Smooth muscle cell (in vitro differentiated cells): ENCODE results near the gene LIM2. TPM values are rescaled to one million over a fixed set of nuclear protein-coding genes. Genes with fewer than 3 reads are reported as not detected.
A peak's percentile ranks its signal among the peaks of the same experiment; 100 is the strongest.
"Not testable (repeated sequence)": the region's sequence is repeated elsewhere in the genome, so short reads cannot be mapped to it uniquely, and the experiment has no call there.

Experiments
- DNase-seq: peaks from one replicate; lab custom pipeline; 2025; ENCODE audit not compliant: unreplicated experiment; lab: John Stamatoyannopoulos, UW
- H2AFZ ChIP-seq: fragments of 200-600 bp; sonication (generic); 2 replicates; pipeline ENCODE4 v1.6.0; 2016; ENCODE audit warnings: antibody characterized with exemption, low read depth, mild to moderate bottlenecking
- H3F3A ChIP-seq: fragments of 200-600 bp; sonication (generic); 2 replicates; pipeline ENCODE4 v1.6.0; 2017; ENCODE audit warnings: antibody characterized with exemption, low read depth
- H3K27ac ChIP-seq: fragments of 200-600 bp; sonication (generic); 2 replicates; pipeline ENCODE4 v1.5.1; 2016; ENCODE audit warnings: low read depth, mild to moderate bottlenecking
- H3K27me3 ChIP-seq: fragments of 200-600 bp; sonication (generic); 2 replicates; pipeline ENCODE4 v1.6.1; 2016; ENCODE audit warnings: low read depth, mild to moderate bottlenecking
- H3K36me3 ChIP-seq: fragments of 200-600 bp; sonication (generic); 2 replicates; pipeline ENCODE4 v1.5.1; 2016; ENCODE audit warnings: low read depth
- H3K4me1 ChIP-seq: fragments of 200-600 bp; sonication (generic); 2 replicates; pipeline ENCODE4 v1.5.1; 2016; ENCODE audit warnings: low read depth
- H3K4me2 ChIP-seq: fragments of 200-600 bp; sonication (generic); 2 replicates; pipeline ENCODE4 v1.6.0; 2016; ENCODE audit warnings: mild to moderate bottlenecking
- H3K4me3 ChIP-seq: fragments of 200-600 bp; sonication (generic); 2 replicates; pipeline ENCODE4 v1.5.1; 2016; ENCODE audit warnings: mild to moderate bottlenecking
- H3K79me2 ChIP-seq: fragments of 200-600 bp; sonication (generic); 2 replicates; pipeline ENCODE4 v1.6.0; 2016; ENCODE audit warnings: low read depth, mild to moderate bottlenecking
- H3K9ac ChIP-seq: fragments of 200-600 bp; sonication (generic); 2 replicates; pipeline ENCODE4 v1.6.0; 2016; ENCODE audit warnings: low read depth
- H3K9me3 ChIP-seq: fragments of 200-600 bp; sonication (generic); replicated peaks from 2 replicates; pipeline ENCODE4 v1.5.1; 2016; ENCODE audit warnings: low read depth
- H4K20me1 ChIP-seq: fragments of 200-600 bp; sonication (generic); 2 replicates; pipeline ENCODE4 v1.6.0; 2016; ENCODE audit warnings: low read depth
- CTCF ChIP-seq: fragments of 200-600 bp; sonication (generic); IDR thresholded peaks from 2 replicates; pipeline ENCODE4 v1.5.1; 2017; ENCODE audit warnings: borderline replicate concordance, mild to moderate bottlenecking, antibody characterized with exemption; ENCODE audit not compliant: insufficient read depth, poor library complexity, severe bottlenecking
- WGBS: methylation state at CpG from one replicate; pipeline ENCODE4 v1.1.7; 2016; ENCODE audit warnings: low lambda C conversion rate; 5-methylcytosine and 5-hydroxymethylcytosine counted together
- polyA plus RNA-seq: library from polyadenylated mRNA; unstranded; fragments of >200 nt; fragmentation: Nextera tagmentation; extraction: Ambion mirVana; gene quantifications from 2 replicates; pipeline ENCODE4 v1.2.1, GENCODE V29; 2016
- total RNA-seq: library from RNA; depleted of rRNA; stranded (reverse); fragments of >200 nt; gene quantifications from 2 replicates; pipeline ENCODE4 v1.2.3, GENCODE V29; 2014

LIM2 gene
- total and polyA plus RNA-seq, 2 experiments from 2014 or later = not detected

- no peak for DNase-seq
- H3K9me3 ChIP-seq = no peaks in the 10 kb centered on the region
Measured at GRCh38 chr19:51407511-51408131, 19.8 kb upstream of the LIM2 start.

GRCh38 chr19:51402117-51402516, 14.3 kb upstream of the LIM2 start:
- WGBS = 95% methylated on average over 9 of the region's 9 CpGs
- no peaks in the 10 kb centered on the region for H3K79me2 ChIP-seq
- no peaks in the 10 kb centered on the region for H4K20me1 ChIP-seq
- no peak overlapping the region for H3K27ac ChIP-seq
- TF ChIP-seq CTCF = no peak
- H3F3A ChIP-seq = no peaks in the 10 kb centered on the region
- no peaks in the 10 kb centered on the region for H3K36me3 ChIP-seq
- H3K4me2 ChIP-seq = no peak overlapping the region
- no peaks in the 10 kb centered on the region for H3K27me3 ChIP-seq
- H3K9ac ChIP-seq = no peak overlapping the region
- no peak overlapping the region for H3K4me3 ChIP-seq
- DNase-seq = no peak
- H2AFZ ChIP-seq = no peak overlapping the region
- no peaks in the 10 kb centered on the region for H3K9me3 ChIP-seq
- H3K4me1 ChIP-seq = no peaks in the 10 kb centered on the region

More at GRCh38 chr19:51407511-51408131, 19.8 kb upstream of the LIM2 start:
- Histone ChIP-seq H4K20me1 (no peaks in the 10 kb centered on the region), H3K4me3 (no peak overlapping the region), H2AFZ (no peak overlapping the region), H3K79me2 (no peaks in the 10 kb centered on the region), H3K9ac (no peak overlapping the region), H3K4me1 (no peaks in the 10 kb centered on the region), H3K4me2 (no peak overlapping the region), H3K27ac (no peak overlapping the region), H3K27me3 (no peaks in the 10 kb centered on the region), H3K36me3 (no peaks in the 10 kb centered on the region), H3F3A (no peaks in the 10 kb centered on the region)
- TF ChIP-seq CTCF = peak; percentile 19
- 58% methylated on average over 6 of the region's 6 CpGs for WGBS

GRCh38 chr19:51399936-51400335, 12.2 kb upstream of the LIM2 start:
- H3K27me3 ChIP-seq, H3K4me3 ChIP-seq, H3K4me1 ChIP-seq, H3K9ac ChIP-seq, H3K27ac ChIP-seq, H2AFZ ChIP-seq, H3K9me3 ChIP-seq, H3K79me2 ChIP-seq, H4K20me1 ChIP-seq, DNase-seq, H3K36me3 ChIP-seq, H3F3A ChIP-seq, H3K4me2 ChIP-seq: not testable (repeated sequence)
- WGBS = 75% methylated on average over 7 of the region's 7 CpGs

GRCh38 chr19:51399231-51399630, 11.5 kb upstream of the LIM2 start:
- 87% methylated on average over 5 of the region's 5 CpGs for WGBS
- H3K4me1 ChIP-seq = peaks cover 9% of the 10 kb centered on the region
- no peak overlapping the region for H3K4me2 ChIP-seq
- H3K9me3 ChIP-seq = no peaks in the 10 kb centered on the region
- H3F3A ChIP-seq = no peaks in the 10 kb centered on the region
- no peaks in the 10 kb centered on the region for H3K79me2 ChIP-seq
- DNase-seq = no peak
- TF ChIP-seq CTCF = no peak
- no peaks in the 10 kb centered on the region for H3K36me3 ChIP-seq
- H4K20me1 ChIP-seq = no peaks in the 10 kb centered on the region
- no peak overlapping the region for H3K27ac ChIP-seq
- H3K4me3 ChIP-seq = no peak overlapping the region
- H3K9ac ChIP-seq = no peak overlapping the region
- H2AFZ ChIP-seq = no peak overlapping the region
- no peaks in the 10 kb centered on the region for H3K27me3 ChIP-seq
